GM21515 (cell line): Measurements from ENCODE around the gene PPP1R1A.

Experiments
- ATAC-seq: cut with Tn5 transposase; IDR thresholded peaks from one replicate; pipeline ENCODE4 v1.9.1; 2021; ENCODE audit not compliant: unreplicated experiment

Gene PPP1R1A, protein sequence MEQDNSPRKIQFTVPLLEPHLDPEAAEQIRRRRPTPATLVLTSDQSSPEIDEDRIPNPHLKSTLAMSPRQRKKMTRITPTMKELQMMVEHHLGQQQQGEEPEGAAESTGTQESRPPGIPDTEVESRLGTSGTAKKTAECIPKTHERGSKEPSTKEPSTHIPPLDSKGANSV

DNA sequence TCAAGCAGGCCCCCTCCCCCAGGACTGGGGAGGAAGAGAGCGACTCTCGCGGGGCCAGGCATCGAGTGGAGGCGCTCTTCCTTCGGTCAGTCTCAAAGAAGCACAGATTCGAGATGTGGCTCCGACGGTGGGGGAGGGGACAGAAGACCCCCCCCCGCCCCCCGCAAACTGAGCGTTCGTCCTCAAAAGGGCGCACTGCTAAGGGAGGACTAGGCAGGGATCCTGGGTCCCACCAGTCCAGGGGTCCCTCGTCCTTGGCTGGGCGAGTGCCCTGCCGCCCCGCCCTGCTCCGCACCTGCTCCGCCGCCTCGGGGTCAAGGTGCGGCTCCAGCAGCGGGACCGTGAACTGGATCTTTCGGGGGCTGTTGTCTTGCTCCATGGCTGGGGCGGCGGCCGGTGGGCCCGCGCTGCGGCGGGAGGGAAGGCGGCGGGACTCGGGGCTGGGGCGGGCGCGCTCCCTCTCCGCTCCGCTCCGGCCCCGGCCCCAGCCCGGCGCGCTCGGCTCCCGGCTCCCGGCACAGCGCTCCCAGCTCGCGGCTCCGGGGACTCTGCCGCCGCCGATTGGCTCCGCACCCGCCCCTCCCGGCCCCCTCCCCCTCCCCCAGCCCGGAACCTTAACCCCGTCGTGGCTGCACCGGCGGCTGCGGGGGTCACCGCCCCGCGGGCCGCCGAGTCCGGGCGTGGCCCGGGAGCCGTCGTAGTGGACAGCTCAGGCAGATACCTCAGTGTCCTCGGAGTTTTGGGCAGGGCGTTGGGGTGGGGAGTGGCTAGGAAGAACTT, at the start of gene PPP1R1A:
TSS of gene PPP1R1A (minus strand) at position 550 of the 780 bp plus-strand sequence. CDS start at position 379, 171 bp downstream.
- ATAC-seq, result no peak

DNA sequence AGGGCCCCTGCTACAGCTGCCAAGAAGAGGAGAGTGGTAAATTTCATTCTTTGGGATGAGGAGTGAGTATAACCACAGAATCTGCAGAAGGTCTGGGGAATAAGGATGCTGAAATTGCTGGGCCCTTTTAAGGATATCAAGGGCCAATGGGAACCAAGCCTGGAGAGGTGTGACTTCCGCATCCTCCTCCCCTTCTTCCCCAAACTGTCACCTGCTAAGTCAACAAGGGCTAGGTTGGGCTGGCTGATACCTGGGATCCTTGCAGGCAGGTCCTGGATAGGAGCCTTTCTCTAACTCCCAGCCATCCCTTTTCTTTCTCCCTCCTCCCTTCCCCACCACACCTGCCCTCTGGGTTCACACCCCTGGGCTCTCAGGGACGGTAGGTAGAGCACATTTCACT, 46.3 kb upstream of the PPP1R1A start, which contains the start of gene LACRT:
TSS of gene LACRT (minus strand) at position 101 of the 400 bp plus-strand sequence. CDS start at position 47, 54 bp downstream.
- ATAC-seq, result no peak

- no peak for ATAC-seq
Observed at GRCh38 chr12:54631988-54632728, 43.7 kb upstream of the PPP1R1A start.

GRCh38 chr12:54631551-54631950, 43.1 kb upstream of the PPP1R1A start:
- ATAC-seq, result no peak

- ATAC-seq, result no peak
Observed at GRCh38 chr12:54629925-54630324, 41.5 kb upstream of the PPP1R1A start.

DNA sequence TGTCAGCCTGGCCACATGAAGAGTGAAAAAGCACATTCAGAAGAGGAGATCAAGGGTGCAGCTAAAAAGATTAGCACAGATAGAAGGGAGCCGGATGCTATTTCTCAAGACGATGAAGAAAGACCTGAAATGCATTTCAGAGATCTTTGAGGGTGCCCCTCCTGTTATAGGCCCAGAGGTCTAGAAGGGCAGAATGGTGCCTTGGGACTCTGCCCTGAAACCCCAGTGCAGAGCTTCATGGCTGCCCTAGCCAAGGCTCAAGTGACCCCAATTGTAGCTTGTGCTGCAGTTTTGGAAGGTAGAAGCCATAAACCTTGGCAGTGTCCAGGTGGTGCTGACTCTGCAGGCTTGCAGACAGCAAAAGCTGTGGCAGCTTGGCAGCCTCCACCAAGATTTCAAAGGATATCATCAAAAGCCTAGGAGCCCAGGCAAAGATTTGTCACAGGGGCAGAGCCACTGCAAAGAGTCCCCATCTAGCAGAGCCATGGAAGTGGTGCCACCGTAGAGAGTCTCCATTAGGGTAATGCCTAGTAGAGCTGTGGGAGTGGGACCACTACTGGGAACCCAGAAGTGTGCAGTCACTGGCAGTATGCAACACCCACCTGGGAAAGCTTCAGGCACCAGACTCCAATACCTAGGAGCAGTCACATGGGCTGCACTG, 39.9 kb upstream of the PPP1R1A start:
- no peak for ATAC-seq

- no peak for ATAC-seq
Observed at GRCh38 chr12:54627304-54627703, 38.8 kb upstream of the PPP1R1A start.

DNA sequence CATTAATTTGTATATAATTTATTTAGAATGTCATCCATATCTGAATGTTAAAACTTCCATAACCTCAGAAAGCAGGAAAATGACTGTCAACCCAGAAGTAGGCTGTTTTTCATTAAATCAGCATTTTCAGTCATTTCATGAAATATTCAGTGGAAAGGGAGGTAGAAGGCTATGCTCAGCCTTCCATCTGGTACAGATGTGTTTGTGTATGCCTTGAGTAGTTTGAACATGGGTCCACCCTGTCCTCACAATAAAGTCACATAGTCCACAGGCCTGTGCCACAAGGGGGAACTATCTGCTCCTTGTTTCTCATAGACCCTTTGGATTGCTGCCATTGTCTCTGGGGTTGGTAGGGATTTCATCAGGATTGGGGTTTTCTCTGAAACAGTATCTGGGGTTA, 37.1 kb upstream of the PPP1R1A start:
- no peak for ATAC-seq

DNA sequence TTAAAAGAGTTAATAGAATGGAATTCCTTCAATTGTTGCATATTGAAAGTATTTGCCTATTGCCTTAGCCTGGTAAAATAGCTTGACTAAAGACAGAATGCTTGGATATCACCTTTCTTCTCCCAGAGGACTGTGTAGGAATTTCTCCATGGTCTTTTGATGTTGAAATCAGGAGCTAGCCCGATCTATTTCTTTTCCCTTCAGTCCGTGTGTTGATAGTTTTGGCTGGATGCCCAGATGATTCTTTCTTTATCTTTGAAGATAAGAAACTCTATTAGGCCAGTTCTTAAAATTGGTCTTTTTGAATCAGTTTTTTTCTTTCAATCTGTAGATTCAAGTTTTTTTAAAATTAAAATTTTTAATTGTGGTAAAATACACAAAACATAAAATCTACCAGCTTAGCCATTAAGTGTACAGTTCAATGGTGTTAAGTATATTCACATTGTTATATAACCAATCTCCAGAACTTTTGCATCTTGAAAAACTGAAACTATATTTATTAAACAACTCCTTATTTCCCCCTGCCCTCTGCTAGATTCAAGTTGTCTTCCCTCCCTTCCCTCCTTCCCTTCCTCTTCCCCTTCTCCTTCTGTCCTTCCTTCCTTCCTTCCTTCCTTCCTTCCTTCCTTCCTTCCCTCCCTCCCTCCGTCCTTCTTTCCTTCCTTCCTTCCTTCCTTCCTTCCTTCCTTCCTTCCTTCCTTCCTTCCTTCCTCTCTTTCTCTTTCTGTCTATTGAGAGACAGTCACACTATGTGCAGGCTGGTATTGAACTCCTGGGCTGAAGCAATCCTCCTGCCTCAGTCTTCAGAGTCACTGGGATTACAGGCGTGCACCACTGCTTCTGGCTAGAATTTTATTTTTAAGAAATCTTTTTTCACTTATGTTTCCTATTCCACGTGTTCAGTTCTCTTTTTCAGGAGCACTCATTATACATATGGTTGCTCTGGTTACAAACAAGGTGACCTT, 36.1 kb upstream of the PPP1R1A start:
- no peak for ATAC-seq

DNA sequence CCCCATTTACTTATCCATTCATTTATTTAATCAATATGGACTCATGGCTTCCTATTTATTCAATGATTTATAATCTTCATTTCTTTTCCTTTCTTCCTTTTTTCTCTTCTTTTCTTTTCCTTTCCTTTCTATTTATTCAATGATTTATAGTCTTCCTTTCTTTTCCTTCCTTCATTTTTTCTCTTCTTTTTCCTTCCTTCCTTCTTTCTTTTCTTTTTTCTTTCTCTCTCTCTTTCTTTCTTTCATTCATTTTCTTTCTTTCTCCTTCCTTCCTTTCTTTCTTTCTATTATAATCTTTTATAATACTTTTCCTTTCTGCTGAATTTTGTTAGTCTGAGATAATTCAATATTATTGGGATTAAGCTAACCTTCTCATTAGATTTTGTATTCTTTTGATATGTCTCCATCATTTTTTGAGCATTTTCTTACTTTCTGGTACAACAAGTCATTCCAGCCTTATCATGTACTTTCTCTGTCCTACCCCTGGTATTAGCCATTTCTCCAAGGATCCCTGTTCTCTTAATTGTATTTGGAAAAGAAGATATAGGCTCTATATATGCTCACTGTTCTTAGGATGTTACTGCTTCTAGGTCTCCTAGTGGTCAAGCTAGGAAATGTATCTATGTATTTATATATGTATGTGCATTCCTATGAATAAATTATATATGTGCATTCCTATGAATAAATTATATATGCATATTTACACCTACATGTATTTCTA, 34.2 kb upstream of the PPP1R1A start:
- no peak for ATAC-seq

- no peak for ATAC-seq
Observed at GRCh38 chr12:54616933-54617680, 28.6 kb upstream of the PPP1R1A start.

DNA sequence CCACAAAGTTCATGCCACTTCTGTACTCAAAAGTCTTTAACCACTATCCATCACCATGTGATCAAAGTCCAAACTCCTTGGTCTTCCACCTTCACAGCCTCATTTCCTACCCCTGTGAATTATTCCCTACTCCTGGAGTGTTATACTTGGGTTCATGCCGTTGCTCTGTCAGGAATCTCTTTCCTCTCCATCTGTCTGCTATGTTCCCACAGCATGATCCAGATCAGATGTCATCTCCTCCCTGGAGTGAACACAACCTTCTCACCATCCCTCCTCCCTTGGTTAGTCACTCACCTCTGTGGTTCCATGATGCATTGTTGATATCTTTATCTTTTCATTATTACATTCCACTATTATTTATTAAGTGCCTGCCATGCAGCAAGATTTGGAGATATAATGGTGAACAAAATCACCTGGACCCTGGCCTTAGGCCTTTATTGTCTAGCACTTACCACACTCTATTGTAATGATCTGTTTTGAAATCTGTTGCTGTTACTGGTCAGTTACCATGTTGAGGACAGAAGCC, 23.8 kb upstream of the PPP1R1A start:
- no peak for ATAC-seq

DNA sequence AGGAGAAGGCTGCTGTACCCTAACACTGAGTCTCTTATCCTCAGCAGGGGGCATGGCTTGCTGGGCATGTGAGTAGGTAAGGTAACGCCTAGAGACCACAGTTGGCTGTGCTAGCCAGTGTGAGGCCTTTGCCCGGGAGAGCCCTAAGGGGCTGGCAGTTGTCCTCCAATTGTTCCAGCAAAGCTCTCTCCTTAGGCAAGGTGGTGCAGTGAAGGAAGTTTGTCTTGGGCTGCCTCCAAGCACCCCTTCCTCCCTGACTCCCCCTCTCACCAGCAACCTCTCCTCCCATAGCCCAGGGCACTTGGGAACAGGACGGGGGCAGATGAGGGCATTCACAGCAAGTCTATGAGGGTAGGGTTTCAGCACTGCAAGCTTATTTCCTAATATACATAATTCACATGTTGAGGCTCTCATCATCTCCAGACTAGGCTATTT, 23.3 kb upstream of the PPP1R1A start:
- no peak for ATAC-seq

DNA sequence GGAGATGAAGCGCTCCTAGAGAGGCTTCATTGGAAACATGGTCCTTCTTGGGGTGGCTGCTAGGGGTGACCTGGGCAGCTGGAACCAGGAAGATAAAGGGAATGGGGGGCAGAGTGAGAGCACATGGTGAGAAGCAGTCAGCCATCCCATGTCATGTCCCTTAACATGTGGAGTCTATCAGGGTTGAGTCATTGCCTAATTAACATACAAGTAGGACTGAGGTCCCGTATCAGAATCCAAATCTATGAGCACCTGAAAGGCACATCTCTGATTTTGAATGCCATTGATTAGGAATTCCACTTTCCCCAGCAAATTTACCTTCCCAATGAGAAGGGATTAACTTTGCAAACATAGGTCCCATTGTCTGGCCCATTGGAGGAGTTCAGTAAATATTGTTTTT, 20.3 kb upstream of the PPP1R1A start:
- no peak for ATAC-seq

DNA sequence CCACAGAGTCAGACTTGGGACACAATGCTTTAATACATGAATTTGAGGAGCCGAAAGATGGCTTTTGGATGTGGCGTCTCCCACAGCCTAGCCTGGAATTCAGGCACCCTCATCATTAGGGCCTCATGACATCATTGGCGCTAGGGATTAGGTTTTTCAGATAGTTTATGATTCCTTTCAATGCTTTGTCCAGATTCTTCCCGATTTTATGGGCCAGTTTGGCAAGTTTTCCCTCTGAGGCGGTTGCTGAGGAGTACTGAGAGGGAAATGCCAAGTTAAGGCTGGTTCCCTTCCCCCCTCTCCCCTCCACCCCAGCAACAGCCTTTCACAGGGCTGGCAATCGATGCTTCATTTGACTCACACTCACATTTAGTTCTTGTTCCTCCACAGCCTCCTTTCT, 19.7 kb upstream of the PPP1R1A start:
- no peak for ATAC-seq

DNA sequence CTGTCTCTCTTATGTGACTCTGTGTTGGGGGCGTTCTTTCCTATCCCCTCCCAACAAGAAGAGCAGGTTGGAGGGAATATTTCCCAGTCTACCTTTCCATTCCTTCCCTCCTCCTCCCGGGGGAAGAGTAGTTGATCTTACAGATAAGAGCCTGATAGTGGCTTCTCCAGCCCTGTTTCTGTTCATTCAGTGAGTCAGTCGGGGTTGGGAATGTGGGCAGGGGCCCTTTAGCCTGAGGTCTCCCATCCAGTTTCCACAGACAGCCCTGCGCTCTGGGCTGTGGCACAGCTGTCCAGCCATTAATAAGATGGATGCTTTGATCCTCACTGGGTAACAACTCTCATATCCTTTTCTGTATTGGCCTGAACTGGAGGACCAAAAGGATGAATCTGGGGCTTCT, 18.1 kb upstream of the PPP1R1A start:
- no peak for ATAC-seq

DNA sequence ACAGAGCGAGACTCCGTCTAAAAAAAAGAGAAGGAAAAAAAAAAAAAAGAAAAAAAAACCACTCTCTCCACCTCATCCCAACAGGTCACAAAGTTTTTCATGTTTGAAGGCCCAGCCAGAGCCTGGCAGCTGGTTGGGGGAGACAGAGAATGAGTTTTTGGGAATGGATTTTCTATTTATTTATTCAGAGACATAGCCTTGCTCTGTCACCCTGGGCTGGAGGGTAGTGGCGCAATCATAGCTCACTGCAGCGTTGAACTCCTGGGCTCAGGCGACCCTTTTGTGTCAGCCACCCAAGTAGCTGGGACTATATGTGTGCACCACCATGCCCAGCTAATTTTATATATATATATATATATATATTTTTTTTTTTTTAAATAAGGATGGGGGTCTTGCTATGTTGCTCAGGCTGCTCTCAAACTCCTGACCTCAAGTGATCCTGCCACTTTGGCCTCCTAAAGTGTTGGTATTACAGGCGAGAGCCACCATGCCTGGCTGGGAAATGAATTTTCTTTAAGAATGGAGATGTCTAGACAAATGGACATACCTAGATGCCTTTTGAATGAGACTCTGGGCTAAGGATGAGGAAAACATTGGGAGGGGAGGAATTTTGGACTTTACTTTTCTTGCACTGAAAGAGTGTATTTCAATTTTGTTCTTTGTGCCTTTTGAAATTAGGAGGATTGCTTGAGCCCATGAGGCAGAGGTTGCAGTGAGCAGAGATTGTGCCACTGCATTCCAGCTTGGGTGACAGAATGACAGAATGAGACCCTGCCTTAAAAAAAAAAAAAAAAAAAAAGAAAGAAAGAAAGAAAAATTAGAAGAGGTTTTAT, 16.9 kb upstream of the PPP1R1A start:
- ATAC-seq, result no peak

GRCh38 chr12:54604436-54604835, 16.0 kb upstream of the PPP1R1A start:
- ATAC-seq, result no peak
